ENCODE results near the gene OR10A3.

OR10A3 gene

GRCh38 chr11:7977232-7977917 lies 35.9 kb upstream of the OR10A3 start:
- H3K9ac ChIP-seq (ENCODE audit: low read length) = no peak overlapping the region
- H4K20me1 ChIP-seq (ENCODE audit: insufficient read depth, low read length) = no peaks in the 10 kb centered on the region
- no peak overlapping the region for H3K4me2 ChIP-seq (ENCODE audit: low read depth, low read length)
- H3K27ac ChIP-seq (ENCODE audit: low read length) = no peak overlapping the region
- TF ChIP-seq CTCF (IDR thresholded peaks at IDR 0.05; ENCODE audit: low read length) = no peak
- TF ChIP-seq EZH2 (optimal IDR thresholded peaks at IDR 0.05; ENCODE audit: low read depth, low read length) = no peak
- no peak for TF ChIP-seq EZH2phosphoT487 (IDR thresholded peaks at IDR 0.05; ENCODE audit: low read length)
- no peaks in the 10 kb centered on the region for H3K79me2 ChIP-seq (ENCODE audit: low read length)
- no peaks in the 10 kb centered on the region for H3K9me3 ChIP-seq (replicated peaks; ENCODE audit: insufficient read depth, low read length)
- H3F3A ChIP-seq (ENCODE audit: insufficient read depth, low read length) = no peaks in the 10 kb centered on the region
- no peaks in the 10 kb centered on the region for H3K27me3 ChIP-seq (replicated peaks; ENCODE audit: insufficient read depth, low read length)
- no peaks in the 10 kb centered on the region for H3K9me2 ChIP-seq (replicated peaks; ENCODE audit: insufficient read depth, low read length)
- no peaks in the 10 kb centered on the region for H3K36me3 ChIP-seq (replicated peaks; ENCODE audit: insufficient read depth, low read length)
- no peak overlapping the region for H3K4me3 ChIP-seq (ENCODE audit: low read length)
- no peaks in the 10 kb centered on the region for H3K4me1 ChIP-seq (ENCODE audit: low read length)
- peak overlapping the region; percentile 25; the same call in 1 of the 2 replicates for H2AFZ ChIP-seq (ENCODE audit: low read length)
- no peak for DNase-seq

GRCh38 chr11:7974668-7975067 lies 33.2 kb upstream of the OR10A3 start:
- Histone ChIP-seq H3K4me1 (ENCODE audit: low read length) (no peaks in the 10 kb centered on the region), H3F3A (ENCODE audit: insufficient read depth, low read length) (no peaks in the 10 kb centered on the region), H3K27ac (ENCODE audit: low read length) (no peak overlapping the region), H3K9me2 (replicated peaks; ENCODE audit: insufficient read depth, low read length) (no peaks in the 10 kb centered on the region), H3K36me3 (replicated peaks; ENCODE audit: insufficient read depth, low read length) (no peaks in the 10 kb centered on the region), H3K4me3 (ENCODE audit: low read length) (no peak overlapping the region), H4K20me1 (ENCODE audit: insufficient read depth, low read length) (no peaks in the 10 kb centered on the region), H3K79me2 (ENCODE audit: low read length) (no peaks in the 10 kb centered on the region), H3K9ac (ENCODE audit: low read length) (no peak overlapping the region), H3K4me2 (ENCODE audit: low read depth, low read length) (no peak overlapping the region), H3K27me3 (replicated peaks; ENCODE audit: insufficient read depth, low read length) (no peaks in the 10 kb centered on the region), H2AFZ (ENCODE audit: low read length) (no peak overlapping the region), H3K9me3 (replicated peaks; ENCODE audit: insufficient read depth, low read length) (no peaks in the 10 kb centered on the region)
- DNase-seq = no peak
- TF ChIP-seq EZH2phosphoT487 (IDR thresholded peaks at IDR 0.05; ENCODE audit: low read length) (no peak), CTCF (IDR thresholded peaks at IDR 0.05; ENCODE audit: low read length) (no peak), EZH2 (optimal IDR thresholded peaks at IDR 0.05; ENCODE audit: low read depth, low read length) (no peak)

GRCh38 chr11:7973011-7973410 lies 31.5 kb upstream of the OR10A3 start:
- TF ChIP-seq EZH2phosphoT487 (IDR thresholded peaks at IDR 0.05; ENCODE audit: low read length) (no peak), CTCF (IDR thresholded peaks at IDR 0.05; ENCODE audit: low read length) (no peak), EZH2 (optimal IDR thresholded peaks at IDR 0.05; ENCODE audit: low read depth, low read length) (no peak)
- H3K36me3 ChIP-seq (replicated peaks; ENCODE audit: insufficient read depth, low read length) = no peaks in the 10 kb centered on the region
- no peak for DNase-seq

More at GRCh38 chr11:7973011-7973410, 31.5 kb upstream of the OR10A3 start:
- H2AFZ ChIP-seq (ENCODE audit: low read length) = no peak overlapping the region
- no peaks in the 10 kb centered on the region for H3K9me2 ChIP-seq (replicated peaks; ENCODE audit: insufficient read depth, low read length)
- H3K9me3 ChIP-seq (replicated peaks; ENCODE audit: insufficient read depth, low read length) = no peaks in the 10 kb centered on the region
- no peak overlapping the region for H3K9ac ChIP-seq (ENCODE audit: low read length)
- H4K20me1 ChIP-seq (ENCODE audit: insufficient read depth, low read length) = no peaks in the 10 kb centered on the region
- no peaks in the 10 kb centered on the region for H3K4me1 ChIP-seq (ENCODE audit: low read length)
- H3K4me3 ChIP-seq (ENCODE audit: low read length) = no peak overlapping the region
- H3F3A ChIP-seq (ENCODE audit: insufficient read depth, low read length) = no peaks in the 10 kb centered on the region
- no peaks in the 10 kb centered on the region for H3K27me3 ChIP-seq (replicated peaks; ENCODE audit: insufficient read depth, low read length)
- no peak overlapping the region for H3K27ac ChIP-seq (ENCODE audit: low read length)
- no peaks in the 10 kb centered on the region for H3K79me2 ChIP-seq (ENCODE audit: low read length)
- H3K4me2 ChIP-seq (ENCODE audit: low read depth, low read length) = no peak overlapping the region

Data from MM.1S (cell line).